ENCODE data around the gene HAND1. TPM values are rescaled to one million over a fixed set of nuclear protein-coding genes. Genes with fewer than 3 reads are reported as not detected.

HAND1 gene
- total and polyA plus RNA-seq, 9 of the 15 experiments (the other 6 are each of a cell fraction or from before 2014, with no cell fraction given) = not detected

DNA sequence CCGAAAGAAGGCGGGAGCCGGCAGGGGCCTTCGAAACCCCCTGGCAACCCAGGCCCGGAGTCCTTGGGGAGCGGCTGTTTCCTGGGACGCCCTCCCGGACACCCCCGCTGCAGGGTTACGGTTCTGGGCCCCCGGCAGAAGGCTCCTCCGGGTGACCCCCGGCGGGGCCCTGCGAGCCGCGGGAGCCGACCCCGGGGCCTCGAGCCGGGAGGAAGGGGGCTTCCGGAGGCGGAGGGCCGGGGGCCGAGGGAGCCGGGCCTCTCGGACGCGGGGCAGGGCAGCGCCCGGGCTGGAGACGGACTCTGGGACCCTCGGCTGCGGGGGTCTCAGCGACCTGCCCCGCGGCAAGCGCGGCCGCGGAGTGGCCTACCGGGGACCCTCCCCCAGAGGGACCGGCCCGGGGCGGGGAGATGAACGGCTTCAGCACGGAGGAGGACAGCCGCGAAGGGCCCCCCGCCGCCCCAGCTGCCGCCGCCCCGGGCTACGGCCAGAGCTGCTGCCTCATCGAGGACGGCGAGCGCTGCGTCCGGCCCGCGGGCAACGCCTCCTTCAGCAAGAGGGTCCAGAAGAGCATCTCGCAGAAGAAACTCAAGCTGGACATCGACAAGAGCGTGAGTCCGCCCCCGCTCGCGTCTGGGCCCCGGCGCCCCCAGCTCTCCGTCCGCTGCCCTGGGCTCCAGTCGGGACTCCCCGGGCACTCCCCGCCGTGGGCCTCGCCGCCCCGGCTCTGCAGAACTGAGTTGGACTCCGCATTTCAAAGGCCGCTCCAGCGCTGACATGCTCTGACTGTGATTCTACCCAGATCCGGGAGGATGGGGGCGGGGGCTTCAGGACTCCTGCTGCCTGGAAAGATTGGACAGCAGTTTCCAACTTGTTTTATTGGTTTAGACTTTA, 31.6 kb downstream of the HAND1 start (continued):
- TF ChIP-seq, protein P1, sequence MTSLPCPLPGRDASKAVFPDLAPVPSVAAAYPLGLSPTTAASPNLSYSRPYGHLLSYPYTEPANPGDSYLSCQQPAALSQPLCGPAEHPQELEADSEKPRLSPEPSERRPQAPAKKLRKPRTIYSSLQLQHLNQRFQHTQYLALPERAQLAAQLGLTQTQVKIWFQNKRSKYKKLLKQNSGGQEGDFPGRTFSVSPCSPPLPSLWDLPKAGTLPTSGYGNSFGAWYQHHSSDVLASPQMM (CRISPR knock-in tag; IDR thresholded peaks at IDR 0.05) = no peak
- TF ChIP-seq ZNF436 (CRISPR knock-in tag; IDR thresholded peaks at IDR 0.05) (no peak), HNRNPK (IDR thresholded peaks at IDR 0.05; ENCODE audit: low read depth, low read length, poor library complexity, severe bottlenecking) (no peak), NONO (IDR thresholded peaks at IDR 0.05; ENCODE audit: low read depth in 2 of 2, low read length in 1 of 2) (0 out of 4 replicates have a peak, but pooled peaks of 1 of the 2 experiments have one; percentile 4), POLR3A (IDR thresholded peaks at IDR 0.05; ENCODE audit: borderline replicate concordance, extremely low read depth, insufficient read depth, insufficient read length) (no peak), FOSL1 (tag; conservative IDR thresholded peaks at IDR 0.05) (no peak), ZFX (CRISPR knock-in tag; IDR thresholded peaks at IDR 0.05) (peak; percentile 52), MTF1 (CRISPR knock-in tag; IDR thresholded peaks at IDR 0.05; ENCODE audit: borderline replicate concordance) (no peak), SMARCA5 (IDR thresholded peaks at IDR 0.05) (no peak), MECOM (CRISPR knock-in tag; IDR thresholded peaks at IDR 0.05) (no peak), MYC (IDR thresholded peaks at IDR 0.05; ENCODE audit: low read depth, low read length) (no peak), MYC (CRISPR knock-in tag; IDR thresholded peaks at IDR 0.05; ENCODE audit: borderline replicate concordance, low read depth) (no peak), SAP30 (IDR thresholded peaks at IDR 0.05; ENCODE audit: borderline replicate concordance, insufficient read depth, low read depth, low read length, poor library complexity, severe bottlenecking) (peak; percentile 74), ZNF507 (tag; conservative IDR thresholded peaks at IDR 0.05) (no peak), SNRNP70 (optimal IDR thresholded peaks at IDR 0.05; ENCODE audit: low read depth, low read length) (no peak), RBBP5 (IDR thresholded peaks at IDR 0.05; ENCODE audit: borderline replicate concordance, insufficient read depth, low read length, poor library complexity, severe bottlenecking) (peak; percentile 55), FOXM1 (IDR thresholded peaks at IDR 0.05; ENCODE audit: low read depth) (no peak), FOXM1 (CRISPR knock-in tag; IDR thresholded peaks at IDR 0.05; ENCODE audit: low read depth) (no peak), ZNF121 (CRISPR knock-in tag; conservative IDR thresholded peaks at IDR 0.05) (no peak)
- TF ChIP-seq, protein P2, sequence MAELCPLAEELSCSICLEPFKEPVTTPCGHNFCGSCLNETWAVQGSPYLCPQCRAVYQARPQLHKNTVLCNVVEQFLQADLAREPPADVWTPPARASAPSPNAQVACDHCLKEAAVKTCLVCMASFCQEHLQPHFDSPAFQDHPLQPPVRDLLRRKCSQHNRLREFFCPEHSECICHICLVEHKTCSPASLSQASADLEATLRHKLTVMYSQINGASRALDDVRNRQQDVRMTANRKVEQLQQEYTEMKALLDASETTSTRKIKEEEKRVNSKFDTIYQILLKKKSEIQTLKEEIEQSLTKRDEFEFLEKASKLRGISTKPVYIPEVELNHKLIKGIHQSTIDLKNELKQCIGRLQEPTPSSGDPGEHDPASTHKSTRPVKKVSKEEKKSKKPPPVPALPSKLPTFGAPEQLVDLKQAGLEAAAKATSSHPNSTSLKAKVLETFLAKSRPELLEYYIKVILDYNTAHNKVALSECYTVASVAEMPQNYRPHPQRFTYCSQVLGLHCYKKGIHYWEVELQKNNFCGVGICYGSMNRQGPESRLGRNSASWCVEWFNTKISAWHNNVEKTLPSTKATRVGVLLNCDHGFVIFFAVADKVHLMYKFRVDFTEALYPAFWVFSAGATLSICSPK (IDR thresholded peaks at IDR 0.05; ENCODE audit: borderline replicate concordance) = no peak
- TF ChIP-seq, protein P3, sequence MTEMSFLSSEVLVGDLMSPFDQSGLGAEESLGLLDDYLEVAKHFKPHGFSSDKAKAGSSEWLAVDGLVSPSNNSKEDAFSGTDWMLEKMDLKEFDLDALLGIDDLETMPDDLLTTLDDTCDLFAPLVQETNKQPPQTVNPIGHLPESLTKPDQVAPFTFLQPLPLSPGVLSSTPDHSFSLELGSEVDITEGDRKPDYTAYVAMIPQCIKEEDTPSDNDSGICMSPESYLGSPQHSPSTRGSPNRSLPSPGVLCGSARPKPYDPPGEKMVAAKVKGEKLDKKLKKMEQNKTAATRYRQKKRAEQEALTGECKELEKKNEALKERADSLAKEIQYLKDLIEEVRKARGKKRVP (CRISPR knock-in tag; IDR thresholded peaks at IDR 0.05) = no peak
- TF ChIP-seq, protein P4, sequence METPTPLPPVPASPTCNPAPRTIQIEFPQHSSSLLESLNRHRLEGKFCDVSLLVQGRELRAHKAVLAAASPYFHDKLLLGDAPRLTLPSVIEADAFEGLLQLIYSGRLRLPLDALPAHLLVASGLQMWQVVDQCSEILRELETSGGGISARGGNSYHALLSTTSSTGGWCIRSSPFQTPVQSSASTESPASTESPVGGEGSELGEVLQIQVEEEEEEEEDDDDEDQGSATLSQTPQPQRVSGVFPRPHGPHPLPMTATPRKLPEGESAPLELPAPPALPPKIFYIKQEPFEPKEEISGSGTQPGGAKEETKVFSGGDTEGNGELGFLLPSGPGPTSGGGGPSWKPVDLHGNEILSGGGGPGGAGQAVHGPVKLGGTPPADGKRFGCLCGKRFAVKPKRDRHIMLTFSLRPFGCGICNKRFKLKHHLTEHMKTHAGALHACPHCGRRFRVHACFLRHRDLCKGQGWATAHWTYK (CRISPR knock-in tag; IDR thresholded peaks at IDR 0.05) = no peak
